GM19240 (cell line): ENCODE data around the gene PIP4K2A.
"Not testable (repeated sequence)": the region's sequence is repeated elsewhere in the genome, so short reads cannot be mapped to it uniquely, and the experiment has no call there.

ENCODE experiments used
- DNase-seq: peaks from one replicate; pipeline ENCODE4 v3.0.0; 2011; ENCODE audit warnings: low spot score; ENCODE audit not compliant: insufficient read length

The PIP4K2A gene

DNA sequence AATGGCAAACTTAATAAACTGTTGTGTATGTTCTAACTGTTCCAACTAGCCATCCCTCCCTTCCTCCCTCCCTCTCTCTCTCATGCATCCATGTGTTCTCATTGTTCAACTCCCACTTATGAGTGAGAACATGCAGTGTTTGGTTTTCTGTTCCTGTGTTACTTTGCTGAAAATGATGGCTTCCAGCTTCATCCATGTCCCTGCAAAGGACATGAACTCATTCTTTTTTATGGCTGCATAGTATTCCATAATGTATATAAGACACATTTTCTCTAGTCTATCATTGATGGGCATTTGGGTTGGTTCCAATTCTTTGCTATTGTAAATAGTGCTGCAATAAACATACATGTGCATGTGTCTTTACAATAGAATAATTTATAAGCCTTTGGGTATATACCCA, 193.7 kb downstream of the PIP4K2A start:
- not testable (repeated sequence) for DNase-seq

DNA sequence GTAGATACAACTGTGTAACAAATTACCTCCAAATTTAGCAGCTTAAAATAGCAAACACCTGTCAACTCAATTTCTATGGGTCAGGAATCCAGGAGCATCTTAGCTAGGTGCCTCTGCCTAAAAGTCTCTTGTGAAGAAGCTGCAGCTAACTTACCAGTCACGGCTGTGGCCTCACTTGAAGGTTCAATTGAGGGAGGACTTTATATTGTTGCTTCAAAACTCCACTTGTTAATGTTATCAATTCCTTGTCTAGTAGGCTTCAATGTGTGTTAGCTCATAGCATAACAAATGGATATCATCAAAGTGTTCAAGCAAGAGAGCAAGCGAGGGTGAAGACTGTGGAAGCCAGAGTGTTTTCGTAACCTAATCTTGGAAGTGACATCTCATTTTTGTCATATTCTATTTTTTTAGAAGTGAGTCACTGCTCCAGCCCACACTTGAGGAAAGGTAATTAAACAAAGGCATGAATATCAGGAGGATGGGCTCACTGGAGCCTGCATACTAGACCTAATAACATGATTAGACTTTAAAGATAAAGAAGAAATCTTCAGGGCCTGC, 196.1 kb downstream of the PIP4K2A start:
- DNase-seq: no peak

- no peak for DNase-seq
These were observed 199.4 kb downstream of the PIP4K2A start for GRCh38 chr10:22515009-22515408.

DNA sequence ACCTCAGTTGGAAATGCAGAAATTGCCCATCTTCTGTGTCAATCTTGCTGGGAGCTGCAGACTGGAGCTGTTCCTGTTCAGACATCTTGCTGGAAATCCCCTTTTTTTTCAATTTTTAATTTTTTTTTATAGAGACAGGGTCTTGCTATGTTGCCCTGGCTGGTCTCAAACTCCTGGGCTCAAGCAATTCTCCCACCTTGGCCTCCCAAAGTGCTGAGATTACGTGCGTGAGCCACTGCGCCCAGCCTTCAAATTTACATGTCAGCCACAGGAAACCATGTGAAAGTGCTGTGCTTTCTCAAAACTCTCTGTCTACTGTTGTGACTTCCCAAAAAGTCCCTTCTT, 200.0 kb downstream of the PIP4K2A start:
- not testable (repeated sequence) for DNase-seq

- DNase-seq: not testable (repeated sequence)
These were observed 200.6 kb downstream of the PIP4K2A start for GRCh38 chr10:22513483-22514413.

GRCh38 chr10:22512015-22512414, 202.4 kb downstream of the PIP4K2A start:
- DNase-seq: not testable (repeated sequence)

GRCh38 chr10:22508214-22508613, 206.2 kb downstream of the PIP4K2A start:
- not testable (repeated sequence) for DNase-seq

- no peak for DNase-seq
These were observed 208.3 kb downstream of the PIP4K2A start for GRCh38 chr10:22505911-22506685.

- no peak for DNase-seq
These were observed 209.6 kb downstream of the PIP4K2A start for GRCh38 chr10:22504766-22505165.

- DNase-seq: no peak
These were observed 210.9 kb downstream of the PIP4K2A start for GRCh38 chr10:22503315-22504088.

- DNase-seq: no peak
These were observed 212.5 kb downstream of the PIP4K2A start for GRCh38 chr10:22501863-22502262.

DNA sequence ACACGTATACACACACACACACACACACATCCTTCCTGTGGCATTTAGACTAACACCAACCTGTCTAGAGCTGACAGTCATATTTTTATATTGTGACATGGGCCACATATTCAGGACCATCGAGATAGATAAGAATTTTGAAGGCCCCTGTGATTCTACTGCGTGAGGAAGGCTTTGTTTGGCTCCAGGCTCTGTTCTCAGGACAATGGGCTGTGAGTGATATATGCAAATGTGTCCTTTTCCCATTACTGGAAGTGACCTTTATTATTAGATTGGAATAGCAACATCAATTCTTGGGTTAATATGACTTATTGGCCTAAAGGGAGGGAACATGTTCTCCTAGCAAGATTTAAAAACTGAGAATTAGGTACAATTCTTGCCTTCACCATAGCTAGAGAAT, 213.0 kb downstream of the PIP4K2A start:
- DNase-seq: no peak

DNA sequence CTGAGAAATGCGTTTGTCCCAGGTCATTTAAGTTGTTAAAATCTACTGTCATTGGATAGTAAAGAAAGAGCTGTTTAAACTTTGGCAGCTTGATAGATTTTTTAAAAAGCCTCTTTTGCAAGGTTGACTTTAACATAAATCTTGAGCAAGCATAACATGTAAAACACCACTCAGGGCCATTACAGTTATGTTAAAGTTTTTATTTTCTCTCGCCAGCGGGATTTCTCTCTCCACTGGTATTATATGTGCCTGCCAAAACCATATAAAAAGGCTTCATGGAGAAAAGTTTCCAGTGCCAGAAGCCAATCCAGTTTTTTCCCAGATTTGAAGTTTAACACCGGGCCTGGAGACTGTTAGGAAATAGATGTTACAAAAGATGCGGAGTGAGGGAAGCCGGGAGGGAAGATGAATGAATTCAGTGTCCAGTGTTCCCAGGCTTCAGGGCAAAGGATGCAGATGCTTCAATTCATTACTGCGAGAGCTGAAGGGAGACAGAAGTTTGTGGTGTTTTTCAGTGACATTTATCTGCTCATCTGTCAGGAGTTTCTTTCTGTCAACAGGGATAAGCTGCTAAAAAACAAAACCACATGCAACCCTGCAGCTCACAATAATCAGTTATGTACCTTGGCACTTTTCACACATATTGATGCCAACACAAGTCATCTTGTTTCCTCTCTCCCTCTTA, 213.6 kb downstream of the PIP4K2A start:
- DNase-seq: no peak

DNA sequence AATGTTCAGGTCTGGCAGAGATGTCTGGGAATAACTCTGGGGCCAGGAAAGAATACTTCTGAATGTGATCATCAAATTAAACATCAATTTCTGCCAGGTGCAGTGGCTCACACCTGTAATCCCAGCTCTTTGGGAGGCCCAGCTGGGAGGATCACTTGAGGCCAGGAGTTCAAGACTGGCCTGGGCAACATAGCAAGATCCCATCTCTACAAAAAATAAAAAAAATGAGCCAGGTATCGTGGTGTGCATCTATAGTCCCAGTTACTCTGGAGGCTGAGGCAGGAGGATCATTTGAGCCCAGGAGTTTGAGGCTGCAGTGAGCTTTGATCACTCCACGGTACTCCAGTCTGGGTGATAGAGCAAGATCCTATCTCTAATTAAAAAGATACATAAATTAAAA, 214.4 kb downstream of the PIP4K2A start:
- not testable (repeated sequence) for DNase-seq

DNA sequence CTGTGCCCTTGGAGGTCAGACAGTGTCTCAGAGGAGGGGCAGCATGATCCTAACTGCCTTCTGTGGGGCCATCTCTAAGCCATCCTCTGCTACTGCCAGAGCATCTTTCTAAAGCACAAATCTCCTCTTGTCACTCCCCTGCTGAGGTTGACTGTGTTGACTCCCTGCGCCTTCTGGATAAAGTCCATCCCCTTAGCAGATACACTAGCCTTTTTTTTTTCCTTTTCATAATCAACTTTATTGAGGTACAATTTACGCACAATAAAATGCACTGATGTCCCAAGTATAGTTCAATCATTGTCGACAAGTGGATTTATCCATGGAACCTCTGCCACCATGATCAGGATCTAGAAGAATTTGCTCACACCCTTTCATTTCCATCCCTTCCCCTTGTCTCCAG, 219.0 kb downstream of the PIP4K2A start:
- DNase-seq: no peak

GRCh38 chr10:22494007-22494406, 220.4 kb downstream of the PIP4K2A start:
- DNase-seq: no peak

DNA sequence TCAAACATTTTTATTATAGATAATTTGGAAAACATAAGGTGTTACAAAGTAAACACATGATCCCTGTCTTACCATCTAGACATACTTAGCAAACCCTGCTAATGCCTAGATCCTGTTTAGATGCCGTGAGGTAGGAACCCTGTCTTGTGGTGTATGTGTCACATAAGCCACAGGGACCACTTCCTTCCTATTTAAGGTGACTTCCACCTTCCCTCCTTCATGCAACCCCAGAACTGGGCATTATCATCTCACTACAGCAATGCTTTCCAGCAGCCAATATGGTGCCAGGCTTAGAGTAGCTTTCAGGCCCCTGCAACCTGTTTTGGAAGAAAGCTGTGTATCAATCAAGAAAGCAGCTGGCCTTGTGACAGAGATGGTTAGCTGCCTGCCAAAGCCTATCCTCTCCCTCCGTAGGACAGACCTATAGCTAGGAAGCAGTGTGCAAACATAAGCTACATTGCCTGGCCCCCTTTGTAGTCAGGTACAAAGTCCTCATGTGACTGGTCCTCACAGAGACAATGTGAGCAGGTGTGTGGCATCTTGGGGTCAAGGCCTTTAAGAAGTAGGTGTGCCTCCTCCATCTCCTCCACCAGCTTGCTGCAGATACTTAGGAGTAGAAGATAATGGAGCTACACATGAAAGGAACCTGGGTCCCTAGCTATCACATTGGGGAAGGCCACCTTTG, 222.3 kb downstream of the PIP4K2A start:
- no peak for DNase-seq

DNA sequence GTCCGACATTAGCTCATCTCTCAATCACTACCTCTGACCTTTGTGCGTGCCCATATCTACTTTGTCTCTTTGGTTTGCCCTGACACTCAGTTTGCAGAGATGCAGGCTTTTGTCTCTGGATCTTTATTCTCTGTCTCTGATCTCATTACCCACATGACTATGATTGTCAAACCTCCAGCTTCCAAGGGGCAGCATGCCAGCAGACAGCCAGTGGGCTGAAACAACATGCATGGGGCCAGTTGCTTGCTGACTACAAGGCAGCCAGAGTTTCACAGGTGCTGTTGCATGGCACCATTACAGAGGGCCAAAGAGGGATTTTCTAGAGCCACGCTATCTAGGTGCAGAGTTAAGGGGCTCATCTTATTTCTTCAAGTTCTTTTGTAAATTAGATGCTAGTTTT, 222.9 kb downstream of the PIP4K2A start:
- DNase-seq: no peak

GRCh38 chr10:22489975-22490374, 224.4 kb downstream of the PIP4K2A start:
- no peak for DNase-seq

- no peak for DNase-seq
These were observed 224.9 kb downstream of the PIP4K2A start for GRCh38 chr10:22489467-22489866.
